HG02943 (cell line): ENCODE results near the gene SMG7.

Experiments
- ATAC-seq: cut with Tn5 transposase; IDR thresholded peaks from one replicate; pipeline ENCODE4 v1.9.1; 2021; ENCODE audit warnings: mild to moderate bottlenecking, low read depth, moderate library complexity; ENCODE audit not compliant: unreplicated experiment

Gene SMG7

GRCh38 chr1:183586926-183587325 lies 114.6 kb downstream of the SMG7 start:
- ATAC-seq = no peak

GRCh38 chr1:183588827-183589226 lies 116.5 kb downstream of the SMG7 start:
- ATAC-seq = no peak

GRCh38 chr1:183589384-183589783 lies 117.1 kb downstream of the SMG7 start:
- ATAC-seq = no peak

GRCh38 chr1:183589874-183590243 lies 117.6 kb downstream of the SMG7 start:
- no peak for ATAC-seq

GRCh38 chr1:183590244-183591191 lies 118.2 kb downstream of the SMG7 start, which contains the start of gene NCF2:
Gene NCF2, minus strand, starts transcription at chr1:183590459. Its CDS starts 130 bp downstream, at chr1:183590329.
- ATAC-seq = peak; percentile 87

- ATAC-seq = no peak
Measured at GRCh38 chr1:183592733-183593132, 120.4 kb downstream of the SMG7 start.

GRCh38 chr1:183593356-183593755 lies 121.1 kb downstream of the SMG7 start:
- peak; percentile 47 for ATAC-seq

- ATAC-seq = no peak
Measured at GRCh38 chr1:183595537-183595936, 123.2 kb downstream of the SMG7 start.

GRCh38 chr1:183596500-183596899 lies 124.2 kb downstream of the SMG7 start:
- no peak for ATAC-seq

GRCh38 chr1:183597656-183598347 lies 125.5 kb downstream of the SMG7 start:
- ATAC-seq = no peak

GRCh38 chr1:183598386-183598785 lies 126.1 kb downstream of the SMG7 start:
- ATAC-seq = no peak

GRCh38 chr1:183600136-183600535 lies 127.8 kb downstream of the SMG7 start:
- ATAC-seq = no peak

GRCh38 chr1:183600634-183601033 lies 128.3 kb downstream of the SMG7 start:
- no peak for ATAC-seq

- no peak for ATAC-seq
Measured at GRCh38 chr1:183602510-183602909, 130.2 kb downstream of the SMG7 start.
